Activated CD4-positive, alpha-beta T cell treated with anti-CD3 and anti-CD28 coated beads for 24 hours (primary cell): ENCODE data around the gene CLEC3B.
"Not testable (repeated sequence)": the region's sequence is repeated elsewhere in the genome, so short reads cannot be mapped to it uniquely, and the experiment has no call there.

Experiments
- DNase-seq, 2 donors: peaks; one replicate each; pipeline ENCODE4 v3.0.0-alpha.2; 2020; ENCODE audit warnings: low read depth in 2 of 2

Gene CLEC3B

DNA sequence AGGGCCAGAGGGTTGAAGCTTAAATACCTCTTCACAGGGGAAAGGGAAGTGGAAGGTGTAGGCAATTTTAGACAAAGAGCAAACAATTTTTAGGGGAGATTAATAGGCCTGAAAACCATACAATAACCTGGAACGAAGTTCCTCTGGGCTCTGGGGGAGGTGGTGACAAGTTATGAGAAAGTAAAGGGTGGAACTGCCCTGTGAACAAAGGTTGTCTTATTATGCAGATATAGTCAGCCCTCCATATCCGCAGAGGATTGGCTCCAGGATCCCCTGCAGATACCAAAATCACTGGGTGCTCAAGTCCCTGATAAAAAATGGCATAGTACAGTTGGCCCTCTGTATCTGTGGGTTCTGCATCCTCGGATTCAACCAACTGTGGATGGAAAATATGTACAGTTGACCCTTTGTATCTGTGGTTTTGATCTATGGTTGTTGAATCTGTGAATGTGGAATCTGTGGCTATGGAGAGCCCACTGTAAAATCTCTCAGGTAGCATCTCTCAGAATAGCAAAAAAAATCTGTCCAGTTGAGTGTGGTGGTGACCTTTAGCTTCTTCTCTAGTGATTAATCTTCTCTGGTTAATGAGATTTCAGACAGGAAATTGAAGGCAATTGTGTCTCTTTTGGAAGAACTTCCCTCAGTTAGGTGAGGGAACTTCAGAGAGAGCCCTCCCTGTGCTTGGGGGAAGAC is 40.2 kb downstream of the CLEC3B start:
- no peak for DNase-seq

GRCh38 chr3:45067486-45067885 is 41.4 kb downstream of the CLEC3B start:
- no peak for DNase-seq

- DNase-seq, result no peak
Observed at GRCh38 chr3:45067941-45068340, 41.8 kb downstream of the CLEC3B start.

DNA sequence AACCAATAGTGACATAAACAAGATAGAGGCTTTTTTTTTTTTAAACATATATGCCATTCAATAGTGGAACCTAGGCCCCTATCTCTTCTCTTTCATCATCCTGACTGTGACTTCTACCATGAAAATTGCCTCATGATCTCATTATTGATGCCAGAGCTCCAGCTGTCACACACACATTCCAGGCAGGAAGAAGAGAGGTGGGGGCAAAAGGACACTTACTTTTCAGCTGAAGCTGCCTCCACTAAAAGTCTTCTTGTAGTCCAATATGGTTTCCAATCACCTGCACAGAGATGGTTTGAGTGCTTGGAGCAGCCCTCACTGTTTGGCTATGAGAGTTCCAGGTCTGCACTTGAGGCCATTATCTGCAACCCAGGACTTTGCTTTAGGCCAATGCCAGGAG is 45.0 kb downstream of the CLEC3B start:
- DNase-seq, result no peak

DNA sequence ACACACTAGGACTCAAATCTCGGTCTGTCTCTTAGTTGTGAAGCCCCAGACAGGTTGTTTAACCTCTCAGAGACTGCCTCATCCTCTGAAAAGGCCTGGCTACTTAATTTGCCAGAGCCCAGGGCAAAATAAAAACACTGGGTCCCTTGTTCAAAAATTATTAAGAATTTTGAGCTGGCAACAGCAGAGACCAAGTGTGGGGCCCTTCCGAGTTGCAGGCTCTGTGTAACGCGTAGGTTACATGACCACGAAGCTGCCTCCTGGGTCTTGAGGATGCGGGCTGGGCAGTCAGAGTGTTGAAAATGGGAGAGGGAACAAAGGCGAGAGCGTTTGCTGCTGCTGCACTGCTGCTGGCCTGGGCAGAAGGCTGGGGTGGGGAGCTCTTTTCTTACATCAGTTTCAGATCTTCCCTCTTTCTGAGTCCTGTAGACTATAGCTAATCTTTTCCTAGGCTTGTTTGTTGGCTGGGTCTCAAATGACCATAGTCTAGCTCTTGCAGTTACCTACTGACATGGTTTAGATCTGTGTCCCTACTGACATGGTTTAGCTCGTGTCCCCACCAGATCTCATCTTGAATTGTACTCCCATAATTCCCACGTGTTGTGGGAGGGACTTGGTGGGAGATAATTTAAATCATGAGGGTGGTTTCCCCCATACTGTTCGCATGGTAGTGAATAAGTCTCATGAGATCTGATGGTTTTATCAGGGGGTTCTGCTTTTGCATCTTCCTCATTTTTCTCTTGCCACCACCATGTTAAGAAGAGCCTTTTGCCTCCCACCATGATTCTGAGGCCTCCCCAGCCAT is 49.9 kb downstream of the CLEC3B start:
- no peak for DNase-seq

GRCh38 chr3:45078256-45078655 is 52.2 kb downstream of the CLEC3B start:
- not testable (repeated sequence) for DNase-seq

DNA sequence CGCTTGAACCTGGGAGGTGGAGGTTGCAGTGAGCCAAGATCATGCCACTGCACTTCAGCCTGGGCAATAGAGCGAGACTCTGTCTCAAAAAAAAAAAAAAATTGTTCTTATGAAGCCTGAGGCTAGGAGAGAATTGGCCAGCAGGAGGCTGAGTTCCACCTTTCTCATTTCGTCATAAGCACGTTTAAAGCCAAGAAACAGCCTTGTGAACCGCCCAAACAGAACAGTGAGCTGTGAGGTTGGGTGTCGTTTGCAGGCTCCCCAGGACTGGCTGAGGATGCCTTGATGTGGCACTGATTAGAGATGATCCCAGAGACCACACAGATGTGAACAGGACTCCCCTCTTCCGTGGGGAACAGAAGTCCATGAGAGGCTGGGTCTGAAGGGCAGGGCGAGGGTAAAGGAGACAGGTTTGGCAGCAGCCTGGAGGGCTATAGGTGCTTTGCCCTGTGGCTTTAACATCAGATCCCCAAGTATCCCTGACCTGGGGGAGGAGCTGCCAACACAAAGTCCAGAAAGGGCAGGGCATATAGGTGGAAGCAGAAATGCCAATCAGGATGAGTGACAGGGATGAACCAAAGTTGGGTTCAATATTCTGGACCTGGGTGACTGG is 52.9 kb downstream of the CLEC3B start:
- no peak for DNase-seq

DNA sequence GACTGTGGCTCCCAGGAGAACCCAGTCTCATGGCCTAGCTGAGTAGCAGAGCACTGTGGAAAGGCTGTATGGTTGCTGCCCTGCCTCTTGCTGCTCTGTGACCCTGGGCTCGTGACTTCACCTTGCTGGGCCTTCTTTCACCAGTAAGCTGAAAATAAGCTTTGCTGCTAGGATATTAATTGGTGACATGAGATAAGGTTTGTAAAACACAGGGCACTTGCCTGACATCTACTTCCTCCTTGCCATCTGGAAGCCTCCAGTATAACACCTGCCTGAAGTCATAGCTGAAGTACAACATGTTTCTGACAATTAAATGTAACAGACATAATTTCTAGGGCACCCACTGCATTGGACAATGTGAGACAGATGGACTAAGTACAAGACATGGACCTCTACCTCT is 53.6 kb downstream of the CLEC3B start:
- DNase-seq, result no peak

GRCh38 chr3:45080824-45081223 is 54.7 kb downstream of the CLEC3B start:
- DNase-seq, result no peak

DNA sequence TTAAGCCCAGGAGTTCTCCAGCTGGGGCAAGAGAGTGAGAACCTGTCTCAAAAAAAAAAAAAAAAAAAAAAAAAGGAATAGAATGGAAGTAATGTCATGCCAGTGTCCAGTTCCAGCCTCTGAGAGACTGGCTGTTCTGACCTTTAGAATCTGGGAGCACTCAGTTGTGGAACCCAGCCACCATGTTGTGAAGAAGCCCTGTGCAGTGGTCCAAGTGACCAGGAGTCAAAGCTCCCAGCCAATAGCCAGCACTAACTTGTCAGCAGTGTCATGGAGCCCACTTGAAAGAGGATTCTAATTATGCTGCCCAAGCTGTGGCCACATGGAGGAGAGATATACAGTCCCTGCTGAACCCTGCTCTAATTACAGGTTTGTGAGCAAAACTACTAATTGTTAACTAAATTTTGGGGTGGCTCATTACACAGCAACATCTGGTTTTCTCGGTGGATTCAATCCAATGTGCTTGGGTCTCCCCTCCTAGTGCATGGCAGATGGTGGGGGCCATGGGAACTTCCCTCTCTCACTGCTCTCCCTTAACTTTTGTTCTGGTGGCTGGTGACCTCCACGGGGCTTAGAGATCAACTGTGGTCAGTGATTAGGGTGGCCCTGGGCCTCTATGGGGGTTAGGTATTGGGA is 55.5 kb downstream of the CLEC3B start:
- no peak for DNase-seq

GRCh38 chr3:45082142-45082538 is 56.0 kb downstream of the CLEC3B start:
- DNase-seq, result no peak

- DNase-seq, result no peak
Observed at GRCh38 chr3:45083023-45083422, 56.9 kb downstream of the CLEC3B start.

DNA sequence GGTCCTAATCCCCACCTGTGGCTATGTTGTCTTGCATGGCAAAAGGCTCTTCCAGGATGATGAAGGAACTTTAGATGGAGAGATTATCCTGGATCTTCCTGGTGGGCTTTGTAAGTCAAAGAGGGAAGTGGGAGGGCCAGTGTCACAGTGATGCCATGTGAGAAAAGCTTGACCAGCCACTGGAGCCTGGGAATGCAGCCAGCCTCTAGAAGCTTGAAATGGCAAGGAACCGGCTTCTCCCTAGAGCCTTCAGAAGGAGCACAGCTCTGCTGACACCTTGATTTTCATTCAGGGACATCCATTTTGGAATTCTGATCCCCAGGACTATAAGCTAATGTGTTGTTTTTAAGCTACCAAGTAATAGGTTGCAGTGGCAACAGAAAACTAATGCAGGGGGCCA is 58.3 kb downstream of the CLEC3B start:
- DNase-seq, result no peak

DNA sequence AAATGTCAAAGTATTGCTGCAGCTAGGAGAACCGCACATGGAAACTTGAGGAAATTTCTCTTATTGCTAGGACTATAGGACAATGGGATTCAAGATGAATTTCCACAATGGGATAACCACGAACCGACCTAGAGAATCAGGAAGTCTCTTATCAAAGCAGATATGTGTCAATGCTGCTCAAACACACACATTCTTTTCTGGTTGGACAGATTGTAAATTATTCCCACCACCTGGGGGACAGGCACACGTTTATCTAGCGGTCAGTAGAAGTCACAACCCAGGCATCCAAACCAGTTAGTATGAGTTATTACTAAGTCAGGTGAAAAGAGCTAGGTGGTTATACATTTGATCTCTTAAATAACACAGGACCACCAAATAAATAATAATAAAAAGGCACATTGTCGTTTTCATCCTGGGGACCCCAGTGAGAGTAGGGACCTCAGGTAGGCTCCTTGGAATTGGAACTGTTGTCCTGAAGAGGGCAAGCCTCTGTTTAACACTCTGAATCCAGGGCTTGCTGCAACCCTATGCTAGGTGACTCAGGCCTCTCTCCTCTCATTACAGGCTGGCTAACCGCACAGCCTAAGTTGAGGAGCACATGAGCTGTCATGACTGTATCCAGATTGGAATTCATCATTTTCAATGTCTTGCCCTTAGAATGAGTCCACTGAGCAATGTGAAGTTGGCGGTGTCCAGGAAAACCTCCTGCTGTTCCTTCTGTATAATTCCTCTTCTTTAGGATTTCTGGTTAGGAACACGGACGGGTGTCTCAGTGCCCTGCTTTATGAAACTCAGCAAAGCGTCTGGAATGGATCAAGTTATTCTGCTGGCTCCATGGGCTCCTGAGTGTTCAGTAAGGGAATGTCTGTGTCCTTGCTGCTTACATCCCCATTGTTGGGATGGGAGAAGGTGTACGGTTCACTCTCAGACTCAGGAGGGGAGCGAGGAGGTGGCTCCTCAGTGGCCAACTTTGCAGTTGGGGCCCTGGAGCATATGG is 59.0 kb downstream of the CLEC3B start:
- DNase-seq, result no peak
